ENCODE results near the gene RHOBTB1. TPM values are rescaled to one million over a fixed set of nuclear protein-coding genes. Genes with fewer than 3 reads are reported as not detected.

Gene RHOBTB1
- total and polyA plus RNA-seq, 4 donors: 2.7 to 11.8 (median 4.9) TPM

GRCh38 chr10:60896033-60896432 is 48.0 kb downstream of the RHOBTB1 start:
- Histone ChIP-seq H3K27ac (ENCODE audit: low read depth in 1 of 2, low read length in 2 of 2) (no peak overlapping the region), H3K36me3 (ENCODE audit: control insufficient read depth in 4 of 4, insufficient read depth in 3 of 4, low read depth in 1 of 4, low read length in 3 of 4) (no peaks in the 10 kb centered on the region), H3K4me1 (ENCODE audit: control insufficient read depth in 4 of 4, insufficient read depth in 4 of 4, low read length in 3 of 4) (no peaks in the 10 kb centered on the region), H3K4me3 (ENCODE audit: low read depth in 1 of 3, low read length in 3 of 3) (no peak overlapping the region), H3K9me3 (ENCODE audit: control insufficient read depth in 4 of 4, low read length in 3 of 4) (no peaks in the 10 kb centered on the region), H3K9ac (ENCODE audit: low read depth in 1 of 2, low read length in 2 of 2) (no peak overlapping the region), H3K27me3 (ENCODE audit: control insufficient read depth in 4 of 4, insufficient read depth in 4 of 4, low read length in 3 of 4) (no peaks in the 10 kb centered on the region)
- no peak for DNase-seq (ENCODE audit: low spot score)
- TF ChIP-seq HNF4A (conservative IDR thresholded peaks at IDR 0.05) (no peak), SP1 (IDR thresholded peaks at IDR 0.05) (no peak), RXRA (IDR thresholded peaks at IDR 0.05) (no peak), NR2F2 (IDR thresholded peaks at IDR 0.05) (peak; percentile 58), ATF3 (IDR thresholded peaks at IDR 0.05) (no peak), RAD21 (IDR thresholded peaks at IDR 0.05) (no peak), YY1 (IDR thresholded peaks at IDR 0.05) (no peak)
- TF ChIP-seq, protein P1, sequence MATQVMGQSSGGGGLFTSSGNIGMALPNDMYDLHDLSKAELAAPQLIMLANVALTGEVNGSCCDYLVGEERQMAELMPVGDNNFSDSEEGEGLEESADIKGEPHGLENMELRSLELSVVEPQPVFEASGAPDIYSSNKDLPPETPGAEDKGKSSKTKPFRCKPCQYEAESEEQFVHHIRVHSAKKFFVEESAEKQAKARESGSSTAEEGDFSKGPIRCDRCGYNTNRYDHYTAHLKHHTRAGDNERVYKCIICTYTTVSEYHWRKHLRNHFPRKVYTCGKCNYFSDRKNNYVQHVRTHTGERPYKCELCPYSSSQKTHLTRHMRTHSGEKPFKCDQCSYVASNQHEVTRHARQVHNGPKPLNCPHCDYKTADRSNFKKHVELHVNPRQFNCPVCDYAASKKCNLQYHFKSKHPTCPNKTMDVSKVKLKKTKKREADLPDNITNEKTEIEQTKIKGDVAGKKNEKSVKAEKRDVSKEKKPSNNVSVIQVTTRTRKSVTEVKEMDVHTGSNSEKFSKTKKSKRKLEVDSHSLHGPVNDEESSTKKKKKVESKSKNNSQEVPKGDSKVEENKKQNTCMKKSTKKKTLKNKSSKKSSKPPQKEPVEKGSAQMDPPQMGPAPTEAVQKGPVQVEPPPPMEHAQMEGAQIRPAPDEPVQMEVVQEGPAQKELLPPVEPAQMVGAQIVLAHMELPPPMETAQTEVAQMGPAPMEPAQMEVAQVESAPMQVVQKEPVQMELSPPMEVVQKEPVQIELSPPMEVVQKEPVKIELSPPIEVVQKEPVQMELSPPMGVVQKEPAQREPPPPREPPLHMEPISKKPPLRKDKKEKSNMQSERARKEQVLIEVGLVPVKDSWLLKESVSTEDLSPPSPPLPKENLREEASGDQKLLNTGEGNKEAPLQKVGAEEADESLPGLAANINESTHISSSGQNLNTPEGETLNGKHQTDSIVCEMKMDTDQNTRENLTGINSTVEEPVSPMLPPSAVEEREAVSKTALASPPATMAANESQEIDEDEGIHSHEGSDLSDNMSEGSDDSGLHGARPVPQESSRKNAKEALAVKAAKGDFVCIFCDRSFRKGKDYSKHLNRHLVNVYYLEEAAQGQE (IDR thresholded peaks at IDR 0.05): no peak
- TF ChIP-seq, protein P2, sequence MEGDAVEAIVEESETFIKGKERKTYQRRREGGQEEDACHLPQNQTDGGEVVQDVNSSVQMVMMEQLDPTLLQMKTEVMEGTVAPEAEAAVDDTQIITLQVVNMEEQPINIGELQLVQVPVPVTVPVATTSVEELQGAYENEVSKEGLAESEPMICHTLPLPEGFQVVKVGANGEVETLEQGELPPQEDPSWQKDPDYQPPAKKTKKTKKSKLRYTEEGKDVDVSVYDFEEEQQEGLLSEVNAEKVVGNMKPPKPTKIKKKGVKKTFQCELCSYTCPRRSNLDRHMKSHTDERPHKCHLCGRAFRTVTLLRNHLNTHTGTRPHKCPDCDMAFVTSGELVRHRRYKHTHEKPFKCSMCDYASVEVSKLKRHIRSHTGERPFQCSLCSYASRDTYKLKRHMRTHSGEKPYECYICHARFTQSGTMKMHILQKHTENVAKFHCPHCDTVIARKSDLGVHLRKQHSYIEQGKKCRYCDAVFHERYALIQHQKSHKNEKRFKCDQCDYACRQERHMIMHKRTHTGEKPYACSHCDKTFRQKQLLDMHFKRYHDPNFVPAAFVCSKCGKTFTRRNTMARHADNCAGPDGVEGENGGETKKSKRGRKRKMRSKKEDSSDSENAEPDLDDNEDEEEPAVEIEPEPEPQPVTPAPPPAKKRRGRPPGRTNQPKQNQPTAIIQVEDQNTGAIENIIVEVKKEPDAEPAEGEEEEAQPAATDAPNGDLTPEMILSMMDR (IDR thresholded peaks at IDR 0.05; ENCODE audit: low read depth, low read length, missing input control): no peak

GRCh38 chr10:60894786-60895185 is 49.2 kb downstream of the RHOBTB1 start:
- H3K27ac ChIP-seq (ENCODE audit: low read depth in 1 of 2, low read length in 2 of 2): no peak overlapping the region
- H3K27me3 ChIP-seq (ENCODE audit: control insufficient read depth in 4 of 4, insufficient read depth in 4 of 4, low read length in 3 of 4): no peaks in the 10 kb centered on the region
- no peaks in the 10 kb centered on the region for H3K4me1 ChIP-seq (ENCODE audit: control insufficient read depth in 4 of 4, insufficient read depth in 4 of 4, low read length in 3 of 4)
- no peaks in the 10 kb centered on the region for H3K9me3 ChIP-seq (ENCODE audit: control insufficient read depth in 4 of 4, low read length in 3 of 4)
- H3K4me3 ChIP-seq (ENCODE audit: low read depth in 1 of 3, low read length in 3 of 3): no peak overlapping the region
- DNase-seq (ENCODE audit: low spot score): no peak
- TF ChIP-seq RXRA (IDR thresholded peaks at IDR 0.05) (no peak), FOXA2 (IDR thresholded peaks at IDR 0.05) (no peak), NR2F2 (IDR thresholded peaks at IDR 0.05) (no peak), FOXA1 (IDR thresholded peaks at IDR 0.05) (no peak)
- H3K9ac ChIP-seq (ENCODE audit: low read depth in 1 of 2, low read length in 2 of 2): no peak overlapping the region
- H3K36me3 ChIP-seq (ENCODE audit: control insufficient read depth in 4 of 4, insufficient read depth in 3 of 4, low read depth in 1 of 4, low read length in 3 of 4): no peaks in the 10 kb centered on the region

DNA sequence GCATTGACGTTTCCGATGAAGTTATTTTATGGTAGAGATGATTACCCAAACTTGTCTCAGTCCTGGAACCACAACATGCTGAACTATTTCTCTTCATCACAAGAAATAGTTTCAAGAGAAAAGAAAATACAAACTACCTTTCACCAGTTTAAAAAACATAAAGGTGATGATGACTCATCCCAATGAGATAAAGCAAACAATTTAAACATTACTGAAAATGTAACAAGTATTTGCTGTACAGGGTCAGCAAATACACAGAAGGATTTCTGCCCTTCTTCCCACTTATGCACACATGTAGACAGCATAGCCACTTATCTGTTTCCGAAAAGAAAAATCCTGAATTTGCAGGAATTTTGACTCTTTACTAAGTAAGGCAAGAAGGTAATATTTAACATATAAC is 50.8 kb downstream of the RHOBTB1 start:
- H3K4me3 ChIP-seq (ENCODE audit: low read depth in 1 of 3, low read length in 3 of 3): no peak overlapping the region
- H3K27ac ChIP-seq (ENCODE audit: low read depth in 1 of 2, low read length in 2 of 2): no peak overlapping the region
- H3K9ac ChIP-seq (ENCODE audit: low read depth in 1 of 2, low read length in 2 of 2): no peak overlapping the region
- H3K4me1 ChIP-seq (ENCODE audit: control insufficient read depth in 4 of 4, insufficient read depth in 4 of 4, low read length in 3 of 4): no peaks in the 10 kb centered on the region
- H3K9me3 ChIP-seq (ENCODE audit: control insufficient read depth in 4 of 4, low read length in 3 of 4): no peaks in the 10 kb centered on the region
- H3K27me3 ChIP-seq (ENCODE audit: control insufficient read depth in 4 of 4, insufficient read depth in 4 of 4, low read length in 3 of 4): no peaks in the 10 kb centered on the region
- DNase-seq (ENCODE audit: low spot score): no peak
- H3K36me3 ChIP-seq (ENCODE audit: control insufficient read depth in 4 of 4, insufficient read depth in 3 of 4, low read depth in 1 of 4, low read length in 3 of 4): no peaks in the 10 kb centered on the region
- 81% methylated on average over 3 of the region's 3 CpGs for WGBS
- TF ChIP-seq FOXA1 (IDR thresholded peaks at IDR 0.05): no peak
- no peak for TF ChIP-seq JUND (IDR thresholded peaks at IDR 0.05)
- TF ChIP-seq TAF1 (conservative IDR thresholded peaks at IDR 0.05): no peak
- TF ChIP-seq, protein P1 (IDR thresholded peaks at IDR 0.05): no peak
- TF ChIP-seq EGR1 (IDR thresholded peaks at IDR 0.05; ENCODE audit: low read depth in 2 of 2): no peak
- TF ChIP-seq ATF3 (IDR thresholded peaks at IDR 0.05): no peak
- no peak for TF ChIP-seq RXRA (IDR thresholded peaks at IDR 0.05)
- TF ChIP-seq, protein P2 (IDR thresholded peaks at IDR 0.05; ENCODE audit: low read depth, low read length, missing input control): no peak
- TF ChIP-seq HNF4G (IDR thresholded peaks at IDR 0.05): no peak
- no peak for TF ChIP-seq HNF4A (conservative IDR thresholded peaks at IDR 0.05)
- no peak for TF ChIP-seq SP1 (IDR thresholded peaks at IDR 0.05)
- no peak for TF ChIP-seq FOXA2 (IDR thresholded peaks at IDR 0.05)
- TF ChIP-seq MAX (IDR thresholded peaks at IDR 0.05): no peak
- TF ChIP-seq RAD21 (IDR thresholded peaks at IDR 0.05): no peak

Measured in liver (tissue), 9 donors.